GM21723 (cell line): ENCODE data around the gene STARD13.
"Not testable (repeated sequence)": the region's sequence is repeated elsewhere in the genome, so short reads cannot be mapped to it uniquely, and the experiment has no call there.

Experiments used
- ATAC-seq: cut with Tn5 transposase; IDR thresholded peaks from one replicate; pipeline ENCODE4 v1.9.1; 2021; ENCODE audit warnings: mild to moderate bottlenecking, moderate library complexity; ENCODE audit not compliant: unreplicated experiment

The STARD13 gene

GRCh38 chr13:33183431-33184111, 102.0 kb downstream of the STARD13 start:
- ATAC-seq = no peak

GRCh38 chr13:33182729-33183128, 102.8 kb downstream of the STARD13 start:
- no peak for ATAC-seq

- no peak for ATAC-seq
Measured at GRCh38 chr13:33181264-33181663, 104.3 kb downstream of the STARD13 start.

- no peak for ATAC-seq
Measured at GRCh38 chr13:33180122-33180804, 105.3 kb downstream of the STARD13 start.

- ATAC-seq = no peak
Measured at GRCh38 chr13:33179463-33179862, 106.1 kb downstream of the STARD13 start.

- ATAC-seq = no peak
Measured at GRCh38 chr13:33178209-33178840, 107.2 kb downstream of the STARD13 start.

GRCh38 chr13:33177340-33178208, 108.0 kb downstream of the STARD13 start:
- ATAC-seq = not testable (repeated sequence)

GRCh38 chr13:33176526-33176925, 109.0 kb downstream of the STARD13 start:
- no peak for ATAC-seq

- no peak for ATAC-seq
Measured at GRCh38 chr13:33175991-33176390, 109.6 kb downstream of the STARD13 start.

- no peak for ATAC-seq
Measured at GRCh38 chr13:33174931-33175330, 110.6 kb downstream of the STARD13 start.

- no peak for ATAC-seq
Measured at GRCh38 chr13:33174491-33174890, 111.1 kb downstream of the STARD13 start.

GRCh38 chr13:33172911-33173310, 112.6 kb downstream of the STARD13 start:
- no peak for ATAC-seq

- no peak for ATAC-seq
Measured at GRCh38 chr13:33172400-33172799, 113.2 kb downstream of the STARD13 start.

- ATAC-seq = no peak
Measured at GRCh38 chr13:33169273-33169980, 116.1 kb downstream of the STARD13 start.

GRCh38 chr13:33168321-33168960, 117.1 kb downstream of the STARD13 start:
- no peak for ATAC-seq

GRCh38 chr13:33167491-33167890, 118.1 kb downstream of the STARD13 start:
- ATAC-seq = no peak

GRCh38 chr13:33165787-33166186, 119.8 kb downstream of the STARD13 start:
- ATAC-seq = no peak

- ATAC-seq = no peak
Measured at GRCh38 chr13:33164331-33164730, 121.2 kb downstream of the STARD13 start.

- ATAC-seq = not testable (repeated sequence)
Measured at GRCh38 chr13:33162725-33163124, 122.8 kb downstream of the STARD13 start.

GRCh38 chr13:33158816-33159215, 126.7 kb downstream of the STARD13 start:
- no peak for ATAC-seq
